Hepatocyte (in vitro differentiated cells): Measurements from ENCODE around the gene CHKA.

ENCODE experiments used
- CTCF ChIP-seq: fragments of 200-600 bp; sonication (generic); IDR thresholded peaks from 2 replicates; pipeline ENCODE4 v1.5.1; 2016; ENCODE audit warnings: antibody characterized with exemption, mild to moderate bottlenecking; ENCODE audit not compliant: poor library complexity
- EZH2 ChIP-seq: fragments of 200-600 bp; sonication (generic); IDR thresholded peaks from 2 replicates; pipeline ENCODE4 v1.6.1; 2016; ENCODE audit warnings: antibody characterized with exemption, mild to moderate bottlenecking, borderline replicate concordance
- EZH2phosphoT487 ChIP-seq: fragments of 200-600 bp; sonication (generic); IDR thresholded peaks from one replicate; pipeline ENCODE4 v1.6.1; 2018; ENCODE audit warnings: antibody characterized with exemption, mild to moderate bottlenecking, low read depth, moderate library complexity; ENCODE audit not compliant: unreplicated experiment, severe bottlenecking

GRCh38 chr11:68002938-68003845 is 118.0 kb downstream of the CHKA start:
- TF ChIP-seq CTCF (no peak), EZH2 (no peak), EZH2phosphoT487 (no peak)
